ENCODE data around the gene GSG1L.

Gene GSG1L

DNA sequence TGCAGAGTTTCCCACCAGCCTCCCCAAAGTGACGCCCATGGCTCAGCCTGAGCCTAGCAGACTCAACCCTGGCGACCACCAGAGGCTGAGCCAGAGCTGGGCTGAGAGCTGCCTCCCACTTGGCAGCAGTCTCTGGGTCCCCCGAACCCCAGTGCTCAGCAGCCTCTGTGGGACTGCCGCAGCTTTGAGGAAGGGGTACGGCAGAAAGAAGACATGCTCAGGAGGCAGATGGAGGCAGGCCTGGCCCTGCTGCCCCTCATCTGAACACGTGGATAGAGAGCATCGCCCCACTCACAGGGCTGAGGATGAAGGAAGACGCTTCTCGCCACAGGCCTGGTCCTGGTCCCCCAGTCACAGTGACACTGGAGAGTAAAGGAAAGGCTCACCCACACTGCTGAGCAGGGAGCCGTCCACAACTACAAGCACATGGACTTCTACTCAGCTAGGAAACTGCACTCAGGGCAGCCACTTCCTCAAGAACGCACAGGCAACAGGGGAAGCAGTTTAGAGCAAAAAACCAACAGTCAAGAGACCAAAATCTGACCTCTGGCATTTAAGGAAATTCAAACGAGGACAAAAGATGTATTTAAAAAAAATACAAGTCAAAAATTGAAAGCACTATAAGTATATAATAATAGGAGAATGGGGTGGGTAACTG, 45.2 kb upstream of the GSG1L start:
- H3K4me3 ChIP-seq (replicated peaks; ENCODE audit: low read depth, low read length) = no peak overlapping the region
- DNase-seq (ENCODE audit: extremely low read depth, insufficient read length) = no peak
- H3K27me3 ChIP-seq (replicated peaks; ENCODE audit: control insufficient read depth, insufficient read depth, low read length) = no peaks in the 10 kb centered on the region
- peaks cover 53% of the 10 kb centered on the region for H3K36me3 ChIP-seq (ENCODE audit: control insufficient read depth, insufficient read depth, low read length)
- TF ChIP-seq, protein P1, sequence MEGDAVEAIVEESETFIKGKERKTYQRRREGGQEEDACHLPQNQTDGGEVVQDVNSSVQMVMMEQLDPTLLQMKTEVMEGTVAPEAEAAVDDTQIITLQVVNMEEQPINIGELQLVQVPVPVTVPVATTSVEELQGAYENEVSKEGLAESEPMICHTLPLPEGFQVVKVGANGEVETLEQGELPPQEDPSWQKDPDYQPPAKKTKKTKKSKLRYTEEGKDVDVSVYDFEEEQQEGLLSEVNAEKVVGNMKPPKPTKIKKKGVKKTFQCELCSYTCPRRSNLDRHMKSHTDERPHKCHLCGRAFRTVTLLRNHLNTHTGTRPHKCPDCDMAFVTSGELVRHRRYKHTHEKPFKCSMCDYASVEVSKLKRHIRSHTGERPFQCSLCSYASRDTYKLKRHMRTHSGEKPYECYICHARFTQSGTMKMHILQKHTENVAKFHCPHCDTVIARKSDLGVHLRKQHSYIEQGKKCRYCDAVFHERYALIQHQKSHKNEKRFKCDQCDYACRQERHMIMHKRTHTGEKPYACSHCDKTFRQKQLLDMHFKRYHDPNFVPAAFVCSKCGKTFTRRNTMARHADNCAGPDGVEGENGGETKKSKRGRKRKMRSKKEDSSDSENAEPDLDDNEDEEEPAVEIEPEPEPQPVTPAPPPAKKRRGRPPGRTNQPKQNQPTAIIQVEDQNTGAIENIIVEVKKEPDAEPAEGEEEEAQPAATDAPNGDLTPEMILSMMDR (IDR thresholded peaks at IDR 0.05; ENCODE audit: insufficient read depth, low read length, poor library complexity, severe bottlenecking) = no peak

DNA sequence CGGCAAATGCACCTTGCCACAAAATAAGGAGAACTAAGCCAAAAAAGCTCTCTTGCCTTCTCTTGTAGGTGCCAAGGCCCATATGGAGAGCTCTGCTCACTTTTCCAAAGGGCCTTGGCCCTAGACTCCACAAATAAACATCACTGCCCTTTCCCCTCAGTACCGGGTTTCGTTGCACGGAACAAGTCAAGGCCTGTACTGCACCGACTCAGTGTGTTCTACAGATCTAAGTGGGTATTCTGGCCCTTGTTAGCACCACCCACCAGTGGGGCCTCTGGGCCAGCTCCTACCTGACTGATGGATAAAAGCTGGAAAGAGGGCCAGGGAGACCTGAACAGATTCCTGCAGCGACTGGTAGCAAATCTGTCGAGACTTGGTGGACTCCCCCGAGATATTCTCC, 43.7 kb upstream of the GSG1L start:
- H3K36me3 ChIP-seq (ENCODE audit: control insufficient read depth, insufficient read depth, low read length) = peaks cover 57% of the 10 kb centered on the region
- no peak overlapping the region for H3K4me3 ChIP-seq (replicated peaks; ENCODE audit: low read depth, low read length)
- no peak for DNase-seq (ENCODE audit: extremely low read depth, insufficient read length)
- TF ChIP-seq, protein P1 (IDR thresholded peaks at IDR 0.05; ENCODE audit: insufficient read depth, low read length, poor library complexity, severe bottlenecking) = no peak
- H3K27me3 ChIP-seq (replicated peaks; ENCODE audit: control insufficient read depth, insufficient read depth, low read length) = no peaks in the 10 kb centered on the region

DNA sequence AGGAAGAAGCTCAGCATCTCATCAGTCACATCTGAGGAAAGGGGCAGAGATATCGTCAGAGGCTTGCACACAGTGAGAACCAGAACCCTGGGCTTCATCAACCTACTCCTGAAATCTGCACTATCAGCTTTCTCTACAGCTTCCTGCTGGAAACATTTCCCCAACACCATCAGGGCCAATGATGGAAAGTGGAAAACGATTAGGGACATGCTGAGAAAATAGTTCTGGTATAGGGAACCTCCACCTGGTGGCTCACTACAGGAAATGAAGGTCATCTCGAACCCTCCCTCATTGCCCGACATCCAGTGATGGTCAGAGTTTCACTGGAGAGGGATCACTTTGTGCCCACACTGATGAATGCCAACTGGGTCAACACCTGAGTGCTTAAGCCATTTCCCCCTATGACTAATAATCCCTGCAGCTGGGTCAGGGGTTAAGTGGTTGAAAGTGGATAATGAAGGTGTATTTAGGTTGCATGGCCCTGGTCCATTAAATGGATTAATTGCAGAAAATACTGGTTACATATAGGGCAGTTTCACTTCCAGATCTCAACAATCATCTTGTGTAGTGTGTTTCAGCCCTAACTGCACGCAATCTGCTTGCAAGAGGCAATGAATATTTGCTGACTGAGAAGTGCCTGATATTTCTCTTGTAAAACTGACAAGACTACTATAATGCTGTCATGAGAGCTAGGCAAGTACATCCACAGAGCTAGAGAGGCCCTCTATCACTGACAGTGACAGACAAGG, 43.1 kb upstream of the GSG1L start:
- H3K36me3 ChIP-seq (ENCODE audit: control insufficient read depth, insufficient read depth, low read length) = peaks cover 55% of the 10 kb centered on the region
- H3K27me3 ChIP-seq (replicated peaks; ENCODE audit: control insufficient read depth, insufficient read depth, low read length) = no peaks in the 10 kb centered on the region
- DNase-seq (ENCODE audit: extremely low read depth, insufficient read length) = no peak
- no peak overlapping the region for H3K4me3 ChIP-seq (replicated peaks; ENCODE audit: low read depth, low read length)
- TF ChIP-seq, protein P1 (IDR thresholded peaks at IDR 0.05; ENCODE audit: insufficient read depth, low read length, poor library complexity, severe bottlenecking) = no peak

GRCh38 chr16:28105954-28106353, 42.4 kb upstream of the GSG1L start:
- Histone ChIP-seq H3K4me3 (replicated peaks; ENCODE audit: low read depth, low read length) (no peak overlapping the region), H3K36me3 (ENCODE audit: control insufficient read depth, insufficient read depth, low read length) (peaks cover 59% of the 10 kb centered on the region)
- TF ChIP-seq, protein P1 (IDR thresholded peaks at IDR 0.05; ENCODE audit: insufficient read depth, low read length, poor library complexity, severe bottlenecking) = no peak

DNA sequence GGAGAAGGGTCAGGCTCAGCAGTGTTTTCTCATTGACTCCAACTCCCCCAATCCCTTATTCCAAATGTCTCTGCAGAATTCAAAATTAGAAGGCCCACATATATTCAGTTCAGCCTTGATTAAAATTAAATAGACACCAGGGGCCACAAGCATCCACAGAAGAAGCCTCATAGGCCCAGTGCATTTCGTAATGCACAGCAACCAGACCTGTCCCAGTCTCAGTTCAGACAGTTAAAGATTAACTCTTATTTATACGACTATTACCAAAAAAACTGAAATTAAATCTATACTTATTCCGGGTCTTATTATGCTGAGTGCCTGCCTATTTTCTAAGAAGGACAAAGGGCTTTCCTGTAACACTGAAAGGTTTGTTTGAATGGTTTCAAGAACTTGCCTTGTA, 41.8 kb upstream of the GSG1L start:
- H3K27me3 ChIP-seq (replicated peaks; ENCODE audit: control insufficient read depth, insufficient read depth, low read length) = no peaks in the 10 kb centered on the region
- peaks cover 61% of the 10 kb centered on the region for H3K36me3 ChIP-seq (ENCODE audit: control insufficient read depth, insufficient read depth, low read length)
- TF ChIP-seq, protein P1 (IDR thresholded peaks at IDR 0.05; ENCODE audit: insufficient read depth, low read length, poor library complexity, severe bottlenecking) = no peak
- no peak overlapping the region for H3K4me3 ChIP-seq (replicated peaks; ENCODE audit: low read depth, low read length)
- DNase-seq (ENCODE audit: extremely low read depth, insufficient read length) = no peak

More at GRCh38 chr16:28105954-28106353, 42.4 kb upstream of the GSG1L start:
- DNase-seq (ENCODE audit: extremely low read depth, insufficient read length) = no peak
- H3K27me3 ChIP-seq (replicated peaks; ENCODE audit: control insufficient read depth, insufficient read depth, low read length) = no peaks in the 10 kb centered on the region
